Femur (tissue), 1 donor: ENCODE data around the gene RASSF8.

Source experiments
- DNase-seq: peaks from one replicate; pipeline ENCODE4 v3.0.0-alpha.2; 2017

The RASSF8 gene

DNA sequence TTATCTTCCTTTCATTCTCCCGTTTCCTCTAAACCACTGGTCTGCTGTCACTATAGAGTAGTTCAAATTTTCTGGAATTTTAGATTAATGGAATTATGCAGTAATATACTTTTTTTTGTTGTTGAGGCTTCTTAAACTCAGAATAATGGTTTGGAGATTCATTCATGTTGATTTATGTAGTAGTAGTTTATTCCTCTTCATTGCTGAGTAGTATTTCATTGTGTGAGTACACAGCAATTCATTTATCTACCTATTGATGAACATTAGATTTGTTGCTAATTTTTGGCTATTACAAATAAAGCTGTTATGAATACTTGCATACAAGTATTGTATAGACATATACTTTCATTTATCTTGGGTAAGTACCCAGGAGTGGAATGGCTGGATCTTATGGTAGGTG lies 7.2 kb downstream of the RASSF8 start:
- no peak for DNase-seq

DNA sequence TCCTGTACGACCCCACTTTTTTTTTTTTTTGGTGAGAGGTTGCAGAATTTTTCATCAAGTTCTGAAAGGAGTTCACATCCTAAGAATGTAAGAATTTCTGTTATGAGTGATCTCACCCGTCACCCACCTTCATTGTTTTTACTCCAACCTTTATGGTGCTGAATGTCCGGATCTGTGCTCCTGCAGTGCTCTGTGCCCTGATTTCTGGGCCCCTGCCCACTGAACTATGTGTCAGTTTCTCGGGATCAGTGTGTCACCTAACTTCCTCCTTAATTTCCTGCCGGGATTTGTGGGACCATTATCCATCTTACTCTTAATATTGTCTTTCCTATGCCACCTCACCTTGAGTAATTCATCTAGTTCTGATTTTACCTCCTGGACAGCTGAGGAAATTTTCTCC lies 11.6 kb downstream of the RASSF8 start:
- no peak for DNase-seq

DNA sequence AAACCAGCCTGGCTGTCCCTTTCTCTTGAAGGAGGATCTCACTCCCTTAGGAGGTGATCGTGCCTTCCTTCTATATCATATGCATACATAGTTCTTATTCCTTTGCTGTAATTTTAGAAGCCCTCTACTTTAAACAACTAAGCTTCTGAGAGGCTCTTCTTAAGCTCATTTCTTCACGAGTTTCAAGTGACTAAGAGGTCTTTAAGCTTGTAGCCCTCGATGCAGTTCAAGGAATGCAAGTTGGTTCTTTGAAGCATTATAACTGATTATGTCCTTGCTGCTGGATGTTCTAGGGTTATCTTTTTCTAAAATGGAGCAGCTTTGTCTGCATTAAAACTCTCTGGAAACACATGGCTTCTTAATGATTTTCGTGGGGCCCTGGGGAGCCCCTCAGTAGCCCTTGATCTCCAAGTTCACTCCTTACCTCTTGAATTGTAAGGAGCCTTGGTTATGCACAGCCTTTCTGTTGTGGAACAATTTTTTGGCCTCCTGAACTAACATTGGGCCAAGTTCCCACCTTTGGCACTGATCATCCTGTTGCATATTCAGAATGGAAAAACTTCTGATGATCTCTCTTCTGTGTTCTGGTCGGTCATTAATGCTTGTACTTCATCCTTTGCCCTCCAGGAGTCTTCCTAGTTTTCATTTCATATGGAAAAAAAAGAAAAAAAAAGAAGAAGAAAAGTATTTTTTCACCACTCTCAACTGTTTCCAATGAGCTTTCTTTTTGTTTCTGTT lies 12.6 kb downstream of the RASSF8 start:
- peak; percentile 73 for DNase-seq

DNA sequence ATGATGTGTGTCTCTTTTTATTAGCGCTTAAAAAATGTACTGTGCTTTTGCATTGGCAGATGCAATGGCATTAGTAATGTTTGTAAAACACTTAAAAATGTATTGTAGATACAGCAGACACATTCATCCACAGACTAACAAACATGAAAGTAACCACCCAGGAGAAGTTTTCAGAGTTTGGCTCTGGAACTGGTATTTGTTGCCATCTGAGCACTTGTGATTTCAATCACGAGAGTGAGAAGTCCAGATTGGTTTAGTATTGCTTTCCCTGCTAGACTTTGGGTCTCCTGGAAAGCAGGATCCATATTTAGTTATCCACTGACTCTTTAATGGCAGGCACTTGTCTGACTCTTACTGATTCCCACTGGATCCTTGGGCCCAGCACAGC lies 13.2 kb downstream of the RASSF8 start:
- DNase-seq = peak; percentile 24

DNA sequence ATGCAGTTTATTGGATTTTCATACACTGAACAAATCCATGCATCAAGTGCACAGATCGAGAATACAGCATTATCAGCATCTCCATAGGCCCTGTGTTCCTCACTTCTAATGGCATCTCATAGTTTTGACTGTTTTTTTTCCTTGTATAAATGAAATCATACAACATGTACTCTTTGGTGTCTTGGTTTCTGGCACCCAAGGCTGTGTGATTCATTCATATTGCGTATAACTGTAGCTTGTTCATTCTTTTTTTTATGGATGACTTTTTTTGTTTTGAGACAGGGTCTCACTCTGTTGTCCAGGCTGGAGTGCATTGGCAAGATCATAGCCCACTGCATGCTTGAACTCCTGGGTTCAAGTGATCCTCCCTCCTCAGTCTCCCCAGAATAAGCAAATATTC lies 14.3 kb downstream of the RASSF8 start:
- no peak for DNase-seq

DNA sequence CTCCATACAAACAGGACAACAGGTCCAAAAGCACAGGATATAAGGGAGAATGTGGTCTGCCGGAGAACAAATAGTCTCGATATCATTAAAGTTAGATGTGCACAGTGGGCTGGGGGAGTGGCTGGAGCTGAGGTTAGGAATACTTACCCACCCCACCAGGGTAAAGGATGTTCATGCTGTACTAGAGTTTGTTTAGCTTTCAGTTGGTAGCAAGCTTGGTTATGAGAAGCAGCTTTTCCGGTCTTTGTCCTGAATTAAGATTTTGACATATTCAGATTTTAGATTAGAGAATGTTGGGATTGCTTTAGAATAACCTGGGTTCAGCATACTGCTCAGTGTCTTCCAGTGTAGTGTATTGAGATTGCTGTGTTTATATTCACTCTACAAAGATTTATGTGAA lies 16.7 kb downstream of the RASSF8 start:
- DNase-seq = no peak

DNA sequence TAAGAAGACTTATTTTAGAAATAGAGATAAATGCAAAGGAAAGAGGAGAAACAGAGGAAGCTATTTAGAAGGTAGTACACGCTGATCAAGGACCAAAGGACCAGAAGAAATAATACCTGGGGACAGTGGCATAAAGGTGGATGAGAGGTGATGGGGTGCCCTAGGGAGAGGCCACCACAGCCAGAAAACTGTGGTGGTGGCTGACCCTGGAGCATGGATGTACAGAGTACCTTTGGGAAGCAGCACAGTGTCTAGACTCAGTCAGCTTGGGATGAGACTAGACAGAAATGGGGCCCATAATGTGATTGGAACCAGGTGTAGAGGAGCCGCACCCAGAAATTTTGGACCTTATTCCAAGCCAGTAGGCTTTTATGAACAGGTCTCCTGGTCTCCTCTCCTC lies 17.2 kb downstream of the RASSF8 start:
- no peak for DNase-seq

DNA sequence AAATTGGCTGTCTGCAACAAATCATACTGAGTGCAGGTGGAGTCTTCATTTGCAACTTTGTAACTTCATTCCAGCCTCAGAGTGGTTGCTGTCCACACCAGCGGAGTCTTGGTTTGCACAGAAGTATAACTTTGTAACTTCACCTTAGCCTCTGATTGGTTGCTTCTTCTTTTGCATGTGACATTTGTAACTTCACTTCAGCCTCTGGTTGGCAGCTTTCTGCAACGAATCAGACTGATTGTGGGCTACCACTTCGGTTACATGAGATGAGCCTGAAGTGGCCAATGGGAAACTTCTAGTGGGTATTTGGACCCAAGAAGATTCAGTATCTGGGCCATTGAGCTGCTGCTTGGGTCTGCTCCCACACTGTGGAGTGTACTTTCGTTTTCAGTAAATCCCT lies 17.8 kb downstream of the RASSF8 start:
- DNase-seq = no peak

DNA sequence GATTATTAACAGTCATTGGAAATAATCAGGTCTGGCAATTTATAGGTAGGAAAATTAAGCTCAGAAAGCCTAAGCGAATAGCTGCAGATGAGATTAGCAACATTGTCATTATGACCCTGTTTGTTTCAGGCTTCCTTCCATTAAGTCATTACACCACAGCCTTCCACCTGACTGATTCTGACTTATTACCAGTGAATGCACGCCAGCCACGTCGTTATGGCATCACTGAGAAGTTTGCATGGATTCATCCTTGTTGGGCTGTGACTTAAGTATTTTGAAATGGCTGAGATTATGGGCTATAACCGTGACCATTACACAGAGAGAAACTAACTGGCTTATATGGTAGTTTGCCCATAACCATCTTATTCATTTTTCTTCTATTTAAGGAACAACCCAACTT lies 18.6 kb downstream of the RASSF8 start:
- no peak for DNase-seq

DNA sequence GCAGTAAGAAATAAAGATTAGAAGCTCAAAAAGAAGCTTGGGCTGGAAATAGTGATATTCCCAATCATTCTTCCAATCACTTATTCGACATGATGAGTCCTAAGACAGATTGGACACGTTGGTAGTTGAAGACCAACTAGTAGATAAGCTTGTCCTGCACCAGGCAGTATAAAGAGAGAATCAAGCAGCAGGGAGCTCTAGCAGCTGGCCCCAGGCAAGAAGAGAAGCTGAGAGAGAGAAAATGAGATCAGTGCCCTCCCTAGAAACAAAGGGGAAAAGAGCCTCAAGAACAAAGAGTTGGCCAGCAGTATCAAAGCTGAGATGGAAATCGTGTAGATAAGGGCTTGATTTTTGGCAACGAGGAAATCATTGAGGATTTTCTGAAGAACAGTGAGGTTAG lies 20.6 kb downstream of the RASSF8 start:
- DNase-seq = no peak

DNA sequence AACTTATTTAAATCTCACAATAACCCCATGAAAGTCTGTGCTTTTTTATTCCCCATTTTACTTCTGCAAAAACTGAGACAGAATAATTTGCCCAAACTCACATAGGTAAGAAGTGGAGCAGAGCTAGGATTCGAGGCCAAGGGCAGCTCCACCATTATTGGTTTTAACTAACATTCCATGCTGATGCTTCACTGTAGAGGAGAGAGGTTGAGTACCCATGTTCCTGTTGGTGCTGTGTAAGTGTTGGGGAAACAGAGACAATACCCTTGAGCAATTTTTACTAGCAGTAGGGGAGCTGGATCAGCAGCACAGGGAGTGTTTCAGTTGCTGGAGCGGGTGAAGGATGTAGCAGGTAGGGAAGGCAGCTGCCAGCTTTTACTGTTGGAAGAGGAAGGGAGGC lies 21.1 kb downstream of the RASSF8 start:
- no peak for DNase-seq

DNA sequence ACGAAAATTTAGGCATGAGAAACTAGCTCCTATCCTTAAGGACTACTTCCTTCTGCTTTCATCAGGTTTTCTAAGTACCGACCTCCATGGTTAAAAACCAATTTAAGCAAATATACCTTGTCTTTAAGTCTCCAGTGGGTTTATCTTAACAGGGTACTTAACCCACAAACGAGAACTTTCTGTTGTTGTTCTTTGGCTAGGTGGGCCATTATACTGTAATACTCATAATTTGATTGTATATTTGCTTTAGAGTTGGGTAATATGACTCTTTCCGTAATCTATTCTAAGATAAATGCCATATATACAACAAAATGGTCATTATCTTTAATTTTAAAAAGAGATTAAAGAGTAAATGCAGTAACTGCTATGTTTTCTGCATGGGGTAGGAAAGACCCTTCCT lies 21.6 kb downstream of the RASSF8 start:
- no peak for DNase-seq

DNA sequence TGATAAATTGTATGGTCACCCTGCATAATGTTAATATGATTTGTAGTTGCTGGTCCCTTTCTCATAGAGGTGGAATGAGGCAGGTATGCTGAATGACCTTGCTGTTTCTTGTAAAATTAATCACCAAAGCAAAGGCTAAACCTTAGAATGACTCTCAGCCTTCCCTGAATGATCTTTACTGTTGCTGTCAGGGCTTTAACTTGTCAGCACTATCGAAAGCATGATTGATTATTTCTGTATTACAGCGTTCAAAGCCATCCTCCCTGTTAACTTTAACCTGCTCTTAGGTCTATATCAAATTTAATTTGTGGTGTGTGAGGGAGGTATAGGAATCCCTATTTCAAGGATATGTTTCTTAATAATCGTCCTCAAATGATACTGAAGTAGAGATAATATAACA lies 23.1 kb downstream of the RASSF8 start:
- no peak for DNase-seq

DNA sequence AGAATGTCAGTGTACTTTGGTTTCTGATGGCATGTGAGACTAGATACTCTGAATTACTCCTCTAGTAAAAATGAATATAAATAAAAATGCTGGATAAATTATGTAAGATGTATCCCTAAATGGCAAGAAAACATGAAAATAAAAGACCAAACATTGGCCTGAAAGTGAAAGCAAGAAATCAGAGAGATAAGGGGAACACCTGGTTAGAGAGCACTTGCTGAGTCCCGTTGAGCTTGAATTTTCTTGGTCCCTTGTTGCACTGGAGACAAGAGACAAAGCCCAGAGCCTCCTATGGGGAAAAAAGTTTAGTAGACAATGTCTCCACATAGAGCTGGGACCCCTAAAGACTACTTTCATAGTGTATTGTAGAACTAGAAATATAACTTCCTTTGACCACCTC lies 23.9 kb downstream of the RASSF8 start:
- no peak for DNase-seq

DNA sequence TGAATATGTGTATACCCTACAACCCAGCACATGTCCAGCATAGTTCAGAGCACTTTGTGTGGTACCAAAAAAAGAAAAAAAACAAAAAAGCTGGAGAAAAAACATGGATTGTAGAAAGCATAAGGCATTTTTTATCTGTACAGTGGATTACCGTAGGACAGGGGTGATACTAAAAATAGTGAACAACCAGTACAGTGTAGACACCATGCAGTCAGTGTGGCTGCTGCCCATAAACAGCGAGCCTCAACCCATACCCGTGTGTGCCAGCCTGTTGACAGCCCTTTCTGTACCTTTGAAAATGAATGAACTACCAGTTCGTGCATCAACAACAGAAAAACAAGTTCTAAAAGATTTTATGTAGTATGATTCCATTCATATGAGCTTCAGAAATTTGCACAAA lies 25.1 kb downstream of the RASSF8 start:
- no peak for DNase-seq

DNA sequence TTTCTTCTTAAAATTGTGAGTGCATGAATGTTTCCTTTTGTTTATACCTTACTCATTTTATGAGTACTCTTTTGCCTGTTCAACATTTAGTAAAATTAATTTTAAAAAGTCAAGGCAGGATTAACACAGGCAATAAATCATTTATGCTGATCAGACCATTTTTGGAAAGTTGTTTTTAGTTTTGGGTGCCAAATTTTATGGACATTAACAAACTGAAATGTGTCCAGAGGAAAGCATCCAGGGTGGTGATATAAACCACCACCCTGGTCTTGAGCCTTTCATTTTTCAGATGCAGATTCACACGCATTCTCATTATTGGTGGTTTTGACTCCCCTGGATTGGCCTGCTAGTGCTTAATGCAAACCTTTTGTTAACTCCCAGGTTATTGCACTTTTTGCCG lies 26.3 kb downstream of the RASSF8 start:
- DNase-seq = no peak

DNA sequence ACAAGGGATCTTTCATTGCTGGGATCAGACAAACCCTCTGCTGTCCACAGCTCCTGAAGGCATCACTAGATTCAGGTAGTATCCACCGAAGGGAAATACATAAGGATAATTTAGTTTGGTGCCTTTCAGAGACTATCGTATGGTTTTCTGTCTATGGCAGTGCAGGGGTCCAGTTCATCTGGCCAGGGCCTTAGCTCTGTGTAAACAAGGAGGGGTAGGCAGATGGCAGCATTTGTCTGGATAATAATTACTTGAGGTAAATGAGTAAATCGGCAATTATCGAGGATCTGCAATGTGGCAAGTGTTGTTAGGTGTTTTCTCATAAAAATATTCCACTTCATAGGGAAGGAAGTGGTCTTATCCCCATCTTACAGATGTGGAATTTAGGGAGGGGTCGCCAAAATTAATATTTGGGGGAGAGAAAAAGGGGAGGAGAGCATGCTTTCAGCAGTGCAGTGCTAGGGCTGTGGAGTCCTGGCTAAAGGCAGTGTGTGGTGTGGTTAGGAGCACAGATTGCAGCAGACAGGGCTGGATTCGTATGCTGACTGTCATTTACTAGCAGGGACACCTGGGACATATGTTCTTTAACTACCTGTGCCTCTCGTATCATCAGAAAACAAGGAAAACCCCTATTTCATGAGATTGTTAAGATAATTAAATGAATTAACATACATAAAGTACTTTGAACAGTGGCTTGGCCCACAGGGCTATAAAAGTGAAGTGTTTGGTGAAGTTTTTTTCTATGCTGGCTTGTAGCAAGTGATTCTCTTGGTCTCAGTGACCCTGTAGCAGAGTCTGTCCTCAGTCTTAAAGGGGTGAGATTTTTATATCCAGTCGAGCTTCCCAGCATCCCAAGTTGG lies 27.1 kb downstream of the RASSF8 start:
- DNase-seq = no peak

DNA sequence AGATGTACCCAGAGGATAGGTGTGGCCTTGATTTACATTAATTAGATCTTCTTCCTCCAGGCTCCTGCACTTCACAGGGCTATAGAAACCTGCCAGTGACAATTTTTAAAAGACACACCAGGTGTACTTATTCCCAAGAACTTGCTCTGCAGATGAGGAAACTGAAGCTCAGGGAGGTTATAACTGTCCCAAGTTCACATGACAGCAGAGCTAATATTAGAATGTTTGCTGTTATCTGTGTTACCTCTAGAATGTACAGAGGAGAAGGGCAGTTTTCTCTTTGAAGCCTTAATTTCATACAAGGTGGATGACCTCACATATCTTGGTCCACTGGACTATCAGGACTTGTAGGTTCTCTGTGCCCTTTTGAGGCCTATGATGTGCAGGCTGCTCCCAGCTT lies 27.7 kb downstream of the RASSF8 start:
- DNase-seq = no peak

DNA sequence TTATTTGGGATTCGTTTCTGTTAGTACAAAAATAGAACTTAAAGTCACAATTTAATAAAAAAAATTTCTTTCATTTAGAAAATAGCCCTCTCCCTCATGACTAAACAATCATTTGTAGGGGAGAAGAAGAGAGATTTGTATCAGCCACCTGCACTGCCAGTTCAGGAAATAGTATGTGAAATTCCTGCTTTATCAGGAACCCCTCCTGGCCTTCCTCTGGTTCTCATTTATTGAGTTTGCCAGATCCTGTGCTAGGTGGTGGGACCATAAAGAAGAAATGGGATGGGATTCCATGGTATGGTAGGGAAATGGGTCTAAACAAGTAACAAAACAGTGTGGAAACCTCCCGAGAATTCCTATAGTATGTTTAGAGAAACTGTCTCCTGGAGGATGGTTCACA lies 30.0 kb downstream of the RASSF8 start:
- DNase-seq = no peak

DNA sequence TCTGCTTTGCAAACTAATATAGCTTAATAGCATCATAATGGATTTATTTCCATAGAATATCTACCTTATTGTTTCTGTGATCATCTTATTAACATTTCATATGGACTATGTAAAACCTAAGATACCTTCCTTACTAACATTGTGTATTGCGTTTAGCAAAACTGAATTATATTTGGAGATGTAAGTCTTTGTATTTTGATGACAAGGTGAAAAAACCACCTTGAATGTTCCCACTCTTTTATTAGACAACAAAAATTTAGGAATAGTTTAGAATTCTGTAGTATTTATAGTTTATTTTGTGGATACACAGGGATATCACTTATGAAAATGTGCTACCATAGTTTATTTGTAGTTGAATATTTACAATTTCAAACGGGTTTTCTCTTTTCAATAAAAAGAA lies 32.0 kb downstream of the RASSF8 start:
- DNase-seq = no peak

DNA sequence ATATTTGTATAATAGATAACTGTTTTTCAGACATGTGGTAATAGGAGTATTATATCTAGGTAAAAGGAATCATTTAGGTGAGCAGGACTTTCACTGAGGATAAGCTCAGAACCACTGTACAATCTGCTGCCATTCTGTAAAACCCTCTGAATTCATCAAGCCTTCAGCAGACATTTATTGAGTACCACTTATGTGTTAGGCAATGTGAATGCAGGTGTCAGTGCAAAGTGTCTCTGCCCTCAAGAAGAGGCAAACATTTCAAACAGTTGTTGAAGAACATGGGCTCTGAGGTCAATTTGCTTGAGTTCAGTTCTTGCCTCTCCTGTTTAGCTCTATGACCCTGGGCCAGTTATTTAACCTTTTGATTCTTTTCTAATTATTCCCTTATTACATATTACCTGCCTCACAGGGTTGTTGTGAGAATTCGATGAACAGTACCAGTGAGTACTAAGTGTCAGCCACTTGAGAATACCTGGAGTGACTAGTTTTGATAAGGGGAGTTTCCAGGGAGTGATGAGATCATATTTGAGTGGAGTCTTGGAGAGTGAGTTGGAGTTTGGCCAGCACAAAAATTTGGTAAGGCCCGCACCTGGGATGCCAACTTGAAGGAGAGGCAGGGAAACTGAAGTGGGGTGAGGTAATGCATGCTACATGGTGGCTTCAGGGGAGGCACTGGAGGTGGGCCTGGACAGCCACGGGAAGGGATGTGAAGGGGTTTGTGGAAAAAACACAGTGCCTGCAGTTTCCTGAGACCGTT lies 33.7 kb downstream of the RASSF8 start:
- no peak for DNase-seq

DNA sequence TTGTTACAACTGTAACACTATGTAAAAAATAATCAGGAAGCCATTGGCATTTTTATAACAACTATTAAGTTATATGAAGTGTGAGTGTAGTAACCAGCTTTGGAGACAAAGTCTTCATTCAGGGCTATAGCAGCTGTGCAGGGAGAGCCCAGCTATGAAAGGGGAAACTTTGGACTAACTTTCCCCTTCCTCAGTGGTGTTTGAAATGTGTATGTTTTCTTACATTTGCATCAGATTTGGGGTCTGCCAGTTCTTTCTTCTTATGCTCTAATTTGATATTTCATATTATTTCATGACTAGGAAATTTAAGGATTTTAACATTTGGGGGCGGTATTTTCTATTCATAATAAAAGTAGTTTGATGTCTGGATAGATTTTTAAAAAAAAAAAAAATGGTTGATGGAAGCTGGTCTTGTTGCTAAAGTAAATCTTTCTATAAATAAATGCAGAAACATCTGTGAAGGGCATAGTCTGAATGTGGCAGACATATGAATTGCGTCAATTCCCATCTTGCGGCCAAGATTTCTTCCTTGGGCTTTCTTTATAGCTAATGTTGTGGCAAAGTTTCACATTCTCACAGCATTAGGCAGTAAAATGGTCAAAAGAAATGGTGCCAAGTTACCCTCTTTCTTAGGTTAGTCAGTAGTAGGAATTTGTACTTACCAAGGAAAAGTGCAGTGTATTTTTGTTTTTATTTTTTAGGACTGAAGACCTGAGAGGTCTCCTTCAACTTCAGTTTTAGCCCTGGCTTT lies 35.6 kb downstream of the RASSF8 start:
- DNase-seq = peak; percentile 75
